SH-SY5Y (cell line): ENCODE results near the gene RAPGEF5.

Source experiments
- GATA2 ChIP-seq: IDR thresholded peaks from 2 replicates; pipeline ENCODE4 v1.6.1; 2011; ENCODE audit warnings: mild to moderate bottlenecking, low read depth, low read length
- GATA3 ChIP-seq: IDR thresholded peaks from 2 replicates; pipeline ENCODE4 v1.6.1; 2011; ENCODE audit warnings: low read depth, mild to moderate bottlenecking, low read length, moderate library complexity

- TF ChIP-seq GATA2 (no peak), GATA3 (no peak)
Measured at GRCh38 chr7:22143491-22143890, 213.5 kb downstream of the RAPGEF5 start.
